ENCODE measurements around the gene NCK1.

- TF ChIP-seq EZH2 (IDR thresholded peaks at IDR 0.05; ENCODE audit: low read length, missing control alignments) (no peak), CTCF (conservative IDR thresholded peaks at IDR 0.05 in 1 of 2, IDR thresholded peaks at IDR 0.05 in 1 of 2; ENCODE audit: low read depth in 1 of 2, low read length in 2 of 2) (no peak)
Measured at GRCh38 chr3:136913168-136913567, 51.2 kb downstream of the NCK1 start.

Data from fibroblast of lung (primary cell).